NCI-H69 (cell line): Measurements from ENCODE around the gene PMM1.

Experiments
- DNase-seq: peaks from one replicate; lab custom pipeline; 2025; lab: John Stamatoyannopoulos, UW

The PMM1 gene

DNA sequence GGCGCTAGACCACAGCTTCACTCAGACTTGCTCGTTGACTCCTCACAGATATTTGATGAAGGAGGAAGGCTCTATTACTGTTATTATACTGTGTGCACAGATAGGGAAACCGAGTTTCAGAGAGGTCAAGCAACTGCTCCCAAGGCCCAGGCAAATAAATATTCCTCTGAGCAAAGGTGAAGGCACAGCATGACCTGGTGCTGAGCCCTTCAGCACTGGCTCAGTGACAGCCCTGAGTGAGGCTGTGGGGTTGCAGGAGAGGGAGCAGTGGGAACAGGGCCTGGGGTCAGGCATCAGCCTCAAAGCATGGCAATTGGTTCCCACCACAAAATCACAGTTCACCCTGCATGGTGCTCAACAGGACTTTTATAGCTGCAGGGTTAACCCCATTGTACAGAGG is 52.4 kb downstream of the PMM1 start:
- DNase-seq: no peak

DNA sequence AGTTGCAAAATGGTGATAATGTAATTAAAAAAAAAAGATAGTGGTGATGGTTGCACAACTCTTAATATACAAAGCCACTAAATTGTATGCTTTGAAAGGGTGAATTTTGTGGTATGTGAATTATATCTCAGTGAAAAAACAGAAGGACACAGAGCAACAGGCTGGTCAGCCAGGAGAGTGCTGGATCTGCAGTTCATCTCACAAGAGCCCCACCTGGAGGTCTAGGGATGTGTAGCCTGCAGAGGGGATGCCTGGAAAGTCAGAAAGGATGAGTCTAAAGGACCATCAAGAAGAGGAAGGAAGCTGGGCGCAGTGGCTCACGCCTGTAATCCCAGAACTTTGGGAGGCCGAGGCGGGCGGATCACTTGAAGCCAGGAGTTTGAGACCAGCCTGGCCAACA is 54.4 kb downstream of the PMM1 start:
- DNase-seq: peak; percentile 24

DNA sequence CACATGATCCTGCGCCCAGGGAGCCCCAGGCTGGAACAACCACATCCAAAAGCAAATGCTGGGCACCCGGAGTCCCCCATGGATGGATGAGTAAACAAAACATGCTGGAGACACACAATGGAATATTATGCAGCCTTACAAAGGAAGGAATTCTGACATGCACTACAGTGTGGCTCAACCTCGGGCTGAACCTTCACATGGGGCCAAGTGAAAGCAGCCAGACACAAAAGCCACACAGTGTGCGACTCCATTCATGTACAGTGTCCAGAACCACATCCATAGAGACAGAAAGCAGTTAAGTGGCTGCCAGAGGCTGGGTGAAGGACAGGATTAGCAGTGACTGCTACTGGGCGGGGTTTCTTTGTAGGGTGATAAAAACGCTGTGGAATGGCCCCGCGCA is 55.4 kb downstream of the PMM1 start:
- DNase-seq: no peak

DNA sequence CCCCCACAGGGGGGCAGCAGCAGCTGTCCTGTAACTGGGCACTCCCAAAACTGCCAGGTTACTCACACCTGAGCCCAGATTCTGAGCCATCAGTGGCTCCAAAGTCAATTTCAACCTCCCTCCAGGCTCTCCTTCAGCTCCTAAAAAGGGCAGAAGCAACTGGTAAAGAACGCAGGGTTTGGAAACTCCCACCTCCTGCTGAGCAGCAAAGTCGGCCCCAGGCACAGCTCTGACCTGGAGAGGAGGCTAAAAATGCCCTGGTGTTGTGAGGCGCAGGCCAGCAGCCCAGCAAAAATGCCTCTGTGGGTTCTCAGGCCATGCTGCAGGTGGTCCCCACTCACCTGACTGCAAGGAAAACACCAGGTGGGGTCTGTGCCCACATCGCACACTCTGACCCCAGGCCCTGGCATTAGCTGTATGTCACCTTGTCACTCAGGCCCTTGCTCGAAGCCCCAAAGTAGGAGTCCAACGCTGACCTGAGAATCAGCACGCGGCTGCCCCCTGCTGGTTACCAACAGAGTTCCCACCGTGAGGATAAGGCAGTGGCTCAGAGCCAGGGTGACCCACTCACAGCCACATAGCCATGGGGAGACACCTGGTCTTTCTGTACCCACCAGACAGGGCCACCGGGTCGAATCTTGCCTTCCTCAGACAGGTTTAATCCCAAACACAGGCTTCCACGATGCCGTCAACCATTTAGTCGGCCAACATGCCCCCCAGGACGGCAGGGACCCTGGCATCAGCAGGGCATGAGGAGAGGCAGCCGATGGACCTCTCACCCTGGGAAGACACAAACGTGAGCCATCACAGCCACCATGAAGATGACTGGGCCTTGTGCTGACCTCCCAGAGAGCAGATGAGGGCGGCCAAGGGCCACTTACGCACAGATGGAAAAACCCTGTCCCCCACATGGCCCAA is 56.5 kb downstream of the PMM1 start:
- DNase-seq: peak; percentile 57

DNA sequence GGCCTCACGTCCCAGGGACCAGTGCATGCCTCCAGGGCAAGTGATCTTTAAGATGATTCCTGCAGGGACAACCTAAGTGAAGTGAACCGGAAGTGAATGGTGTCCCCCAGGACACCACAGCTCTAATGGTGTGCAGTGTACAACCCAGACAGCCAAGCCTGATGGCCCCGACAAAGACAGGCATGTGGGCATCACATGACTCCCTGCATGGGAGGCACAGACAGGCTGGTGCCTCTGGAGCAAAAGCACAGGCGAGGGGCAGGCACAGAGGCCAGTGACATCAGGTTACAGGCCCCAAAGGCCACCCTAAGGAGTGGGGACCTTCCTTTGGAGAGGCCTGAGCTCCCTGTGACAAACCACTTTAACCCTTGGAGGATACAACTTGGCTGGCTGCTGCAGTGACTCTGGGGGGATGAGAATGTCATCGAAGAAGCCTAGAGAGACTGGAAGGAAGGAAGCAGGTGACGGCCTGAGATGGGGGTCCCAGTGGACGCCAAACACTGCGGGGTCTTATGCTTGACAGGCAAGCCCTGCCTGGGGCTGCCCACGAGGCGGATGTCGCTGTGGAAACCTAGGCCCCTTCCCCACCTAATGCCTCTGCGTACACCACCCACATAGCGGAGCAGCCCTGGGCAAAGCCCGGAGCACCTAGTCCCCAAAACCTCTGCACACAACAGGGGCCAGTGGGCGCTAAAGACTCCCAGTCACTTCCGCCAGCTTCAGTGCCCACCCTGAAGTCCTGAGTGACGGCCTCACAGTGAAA is 57.7 kb downstream of the PMM1 start:
- no peak for DNase-seq

DNA sequence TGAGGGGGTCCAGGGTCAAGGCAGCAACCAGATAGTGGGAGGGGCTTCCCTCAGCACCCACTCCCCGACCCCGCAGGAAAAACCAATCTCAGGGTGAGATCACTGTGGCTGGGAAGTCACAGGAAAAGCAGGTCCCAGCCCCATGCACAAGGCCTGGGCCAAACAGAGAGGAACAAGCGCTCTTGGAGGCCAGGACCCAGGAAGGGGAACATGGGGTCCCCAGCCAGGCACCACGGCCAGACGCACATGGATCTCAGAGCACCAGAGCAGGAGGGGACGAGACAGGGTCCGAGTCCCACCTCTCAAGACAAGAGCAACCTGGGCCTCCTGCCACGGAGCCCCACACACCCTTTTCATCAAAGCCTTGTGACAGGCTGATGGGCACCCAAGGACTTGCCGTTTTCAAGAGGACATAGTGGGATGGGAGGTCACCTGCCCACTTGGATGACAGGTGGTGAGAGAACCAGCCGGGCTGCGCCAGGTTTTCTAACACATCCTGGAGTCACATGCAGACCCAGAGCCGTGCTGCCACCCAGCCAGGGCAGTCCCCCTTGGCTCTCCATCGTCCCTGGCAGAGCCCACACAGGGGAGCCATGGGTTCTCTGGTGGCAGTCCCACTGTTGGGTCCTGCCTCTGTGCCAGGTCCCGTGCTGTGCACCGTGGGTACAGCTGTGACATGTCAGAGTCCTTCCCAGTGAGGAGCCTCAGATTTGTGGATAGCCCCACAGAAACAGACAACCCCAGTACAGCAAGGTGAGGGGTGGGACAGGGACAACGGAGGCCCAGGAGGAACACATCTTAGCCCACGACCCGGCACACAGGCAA is 58.5 kb downstream of the PMM1 start:
- DNase-seq: no peak

DNA sequence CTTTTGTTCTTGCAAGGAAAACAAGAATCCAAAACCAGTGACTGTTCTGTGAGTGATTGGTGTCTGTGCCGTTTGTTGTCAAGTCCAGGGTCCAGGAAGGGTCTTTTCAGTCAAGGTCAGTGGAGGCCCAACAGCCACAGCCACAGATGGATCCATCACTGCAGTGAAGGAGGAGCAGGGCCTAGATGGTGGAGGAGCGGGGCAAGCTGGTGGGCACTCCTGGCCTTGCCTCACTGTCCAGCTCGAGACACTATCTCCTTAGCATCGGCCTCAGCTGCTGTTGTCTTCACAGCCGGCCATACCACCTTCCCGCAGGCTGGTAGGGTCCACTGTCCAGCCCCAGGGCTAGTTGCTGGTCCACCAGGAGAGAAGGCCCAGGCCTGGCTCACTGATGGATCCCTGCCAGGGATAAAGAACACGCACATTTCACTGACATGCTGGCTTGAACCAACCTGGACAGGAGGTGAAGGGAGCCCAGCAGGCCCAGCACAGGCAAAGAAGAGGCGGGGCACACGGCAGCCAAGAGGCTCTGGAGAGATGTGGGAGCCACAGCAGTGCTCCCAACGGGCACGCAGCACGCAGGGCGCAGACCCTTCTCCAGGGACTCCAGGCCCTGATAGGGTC is 60.6 kb downstream of the PMM1 start:
- DNase-seq: no peak

DNA sequence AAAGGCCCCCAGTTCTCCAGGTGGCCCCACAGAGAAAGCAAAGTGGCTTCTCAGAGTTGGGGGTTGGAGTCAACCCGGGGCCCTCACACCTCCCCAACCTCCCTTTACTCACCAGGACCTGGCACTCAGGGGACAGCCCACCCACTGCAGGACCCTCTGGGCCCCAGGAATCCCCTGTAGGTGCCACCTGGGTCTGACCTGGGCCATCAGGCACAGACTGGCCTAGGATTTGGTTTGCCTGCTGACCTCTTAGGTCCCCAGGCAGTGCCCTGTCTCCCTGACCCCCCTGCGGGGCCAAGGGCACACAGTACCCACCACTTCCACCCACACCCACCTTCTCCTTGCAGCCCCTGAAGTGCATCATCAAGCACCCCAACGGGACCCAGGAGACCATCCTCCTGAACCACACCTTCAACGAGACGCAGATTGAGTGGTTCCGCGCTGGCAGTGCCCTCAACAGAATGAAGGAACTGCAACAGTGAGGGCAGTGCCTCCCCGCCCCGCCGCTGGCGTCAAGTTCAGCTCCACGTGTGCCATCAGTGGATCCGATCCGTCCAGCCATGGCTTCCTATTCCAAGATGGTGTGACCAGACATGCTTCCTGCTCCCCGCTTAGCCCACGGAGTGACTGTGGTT is 61.4 kb downstream of the PMM1 start:
- DNase-seq: no peak
